Muscle of leg (tissue), 11 donors: ENCODE results near the gene COX6A2. TPM values are rescaled to one million over a fixed set of nuclear protein-coding genes. Genes with fewer than 3 reads are reported as not detected.
"Not testable (repeated sequence)": the region's sequence is repeated elsewhere in the genome, so short reads cannot be mapped to it uniquely, and the experiment has no call there.

Source experiments
- DNase-seq: peaks from one replicate; pipeline ENCODE4 v3.0.0; 2013
- H3K27ac ChIP-seq: one replicate; pipeline ENCODE4 v1.5.1; 2013; ENCODE audit warnings: mild to moderate bottlenecking, low read length, control low read depth
- H3K27me3 ChIP-seq: one replicate; pipeline ENCODE4 v1.6.1; 2013; ENCODE audit warnings: low read length; ENCODE audit not compliant: control insufficient read depth, insufficient read depth
- H3K36me3 ChIP-seq: one replicate; pipeline ENCODE4 v1.6.1; 2013; ENCODE audit warnings: low read length; ENCODE audit not compliant: control insufficient read depth, insufficient read depth
- H3K4me1 ChIP-seq: one replicate; pipeline ENCODE4 v1.6.1; 2013; ENCODE audit warnings: low read length; ENCODE audit not compliant: control insufficient read depth, insufficient read depth
- H3K4me3 ChIP-seq: one replicate; pipeline ENCODE4 v1.5.1; 2013; ENCODE audit warnings: low read length, control low read depth
- H3K9me3 ChIP-seq: replicated peaks from 2 replicates; pipeline ENCODE4 v1.6.1; 2013; ENCODE audit warnings: low read depth, low read length; ENCODE audit not compliant: control insufficient read depth
- WGBS: methylation state at CpG from one replicate; pipeline ENCODE4 v1.1.5; 2013; ENCODE audit warnings: missing lambda C conversion rate; ENCODE audit not compliant: insufficient coverage; 5-methylcytosine and 5-hydroxymethylcytosine counted together
- polyA plus RNA-seq, 8 donors: library from polyadenylated mRNA; unstranded; fragments of 120-200 nt; gene quantifications; one replicate each; pipeline versions ENCODE4 v1.2.1 to v1.2.3, GENCODE V29; 2013; ENCODE audit warnings: inconsistent platforms in 1 of 8, low replicate concordance in 1 of 8; ENCODE audit not compliant: insufficient read length in 8 of 8, insufficient read depth in 1 of 8
- total RNA-seq: library from RNA; stranded (reverse); fragments of 120-200 nt; gene quantifications from one replicate; pipeline ENCODE4 v1.2.4, GENCODE V29; 2013

Gene COX6A2
- total and polyA plus RNA-seq, 9 donors: 131 to 387 (median 280) TPM

DNA sequence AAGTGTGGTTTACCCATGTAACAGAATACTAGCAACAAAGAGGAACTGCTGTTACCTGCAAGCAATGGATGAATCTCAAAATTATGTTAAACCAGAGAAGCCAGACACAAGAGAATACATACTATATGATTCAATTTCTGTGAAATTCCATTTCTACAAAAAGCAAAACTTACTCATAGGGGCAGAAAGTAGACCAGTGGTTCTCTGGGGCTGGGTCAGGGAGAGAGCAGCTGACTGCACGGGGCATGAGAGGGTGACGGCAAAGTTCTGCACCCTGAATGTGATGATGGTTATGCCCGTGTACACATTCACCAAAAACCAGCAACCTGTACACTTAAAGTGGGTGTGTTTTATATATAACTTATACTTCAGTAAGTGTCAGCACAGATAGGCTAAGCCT is 11.4 kb upstream of the COX6A2 start:
- WGBS: no CpG with 5 or more reads among the region's 3 CpGs
- Histone ChIP-seq H3K27ac (no peak overlapping the region), H3K4me3 (no peak overlapping the region), H3K9me3 (no peaks in the 10 kb centered on the region), H3K36me3 (no peaks in the 10 kb centered on the region), H3K27me3 (no peaks in the 10 kb centered on the region), H3K4me1 (peaks cover 19% of the 10 kb centered on the region)
- no peak for DNase-seq

DNA sequence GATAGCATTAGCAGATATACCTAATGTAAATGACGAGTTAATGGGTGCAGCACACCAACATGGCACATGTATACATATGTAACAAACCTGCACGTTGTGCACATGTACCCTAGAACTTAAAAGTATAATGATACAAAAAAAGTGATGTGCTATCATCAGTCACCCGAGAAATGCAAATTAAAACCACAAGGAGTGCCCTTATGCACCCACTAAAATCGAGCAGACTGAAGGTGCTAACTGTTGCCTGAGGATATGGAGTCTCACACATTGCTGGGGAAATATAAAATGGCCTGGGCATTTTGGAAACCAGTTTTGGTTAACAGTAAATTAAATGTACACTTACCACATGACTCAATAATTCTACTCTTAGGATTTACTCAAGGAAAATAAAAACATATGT is 10.9 kb upstream of the COX6A2 start:
- not testable (repeated sequence) for H3K27ac ChIP-seq, H3K4me3 ChIP-seq, DNase-seq, H3K36me3 ChIP-seq, H3K9me3 ChIP-seq, H3K27me3 ChIP-seq
- peaks cover 19% of the 10 kb centered on the region for H3K4me1 ChIP-seq
- WGBS: no CpG with 5 or more reads among the region's 4 CpGs

DNA sequence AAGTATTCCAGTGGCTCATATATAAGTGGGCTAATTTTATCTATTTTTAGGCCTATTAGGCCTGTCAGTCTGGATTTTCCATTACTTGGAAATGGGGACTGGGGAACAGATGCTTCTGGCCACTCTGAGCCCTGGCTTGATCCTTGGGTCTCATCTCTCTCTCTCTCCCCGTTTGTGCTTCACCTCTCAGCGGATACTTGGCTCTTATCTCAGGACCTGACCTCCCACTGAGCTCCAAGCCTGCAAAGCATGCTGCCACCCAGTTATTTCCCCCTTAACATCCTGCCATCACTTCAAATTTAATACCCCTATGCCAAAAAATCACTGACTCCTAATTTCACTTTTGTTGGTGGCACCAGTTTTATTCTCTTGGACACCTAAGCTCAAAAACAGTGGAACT is 10.3 kb upstream of the COX6A2 start:
- no peak overlapping the region for H3K27ac ChIP-seq
- H3K36me3 ChIP-seq: no peaks in the 10 kb centered on the region
- no peak for DNase-seq
- no peaks in the 10 kb centered on the region for H3K9me3 ChIP-seq
- H3K4me3 ChIP-seq: no peak overlapping the region
- peaks cover 19% of the 10 kb centered on the region for H3K4me1 ChIP-seq
- H3K27me3 ChIP-seq: no peaks in the 10 kb centered on the region
- WGBS: 27% methylated on average over 2 of the region's 2 CpGs

DNA sequence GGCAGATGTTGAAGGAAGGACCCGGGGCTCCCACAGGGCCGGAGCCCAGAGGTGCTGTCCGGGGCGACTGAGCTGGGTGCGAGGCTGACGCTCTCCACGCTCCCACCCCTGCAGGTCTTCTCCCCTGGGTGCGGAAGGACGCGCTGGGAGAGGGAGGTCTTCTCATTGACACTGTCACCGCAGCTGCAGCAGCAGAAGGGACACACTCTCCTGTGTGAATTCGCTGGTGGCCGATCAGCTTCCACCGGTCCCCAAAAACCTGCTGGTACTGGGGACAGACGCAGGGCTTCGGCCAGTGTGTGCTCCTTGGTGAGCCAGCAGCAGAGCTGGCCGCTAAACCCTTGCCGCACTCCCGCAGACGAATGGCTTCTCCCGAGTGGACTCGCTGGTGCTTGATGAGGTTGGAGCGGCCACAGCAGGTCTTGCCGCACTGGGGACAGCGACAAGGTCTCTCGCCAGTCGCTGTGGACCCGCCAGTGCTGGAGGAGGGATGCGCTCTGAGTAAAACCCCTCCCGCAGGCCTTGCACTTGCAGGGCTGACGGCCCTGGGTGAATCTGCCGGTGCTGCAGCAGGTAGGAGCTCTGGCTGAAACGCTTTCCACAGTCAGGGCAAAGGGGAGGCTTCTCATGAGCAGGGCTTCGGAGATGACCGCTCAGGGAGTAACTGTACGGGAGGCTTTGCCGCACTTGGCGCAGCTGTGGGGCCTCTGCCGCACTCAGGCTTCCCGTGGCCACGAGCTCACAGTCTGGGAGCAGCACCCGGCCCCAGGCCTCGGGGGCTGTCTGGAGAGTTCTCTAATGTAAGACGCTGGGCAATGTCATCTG is 8.3 kb upstream of the COX6A2 start:
- DNase-seq: no peak
- 92% methylated on average over 44 of the region's 44 CpGs for WGBS

DNA sequence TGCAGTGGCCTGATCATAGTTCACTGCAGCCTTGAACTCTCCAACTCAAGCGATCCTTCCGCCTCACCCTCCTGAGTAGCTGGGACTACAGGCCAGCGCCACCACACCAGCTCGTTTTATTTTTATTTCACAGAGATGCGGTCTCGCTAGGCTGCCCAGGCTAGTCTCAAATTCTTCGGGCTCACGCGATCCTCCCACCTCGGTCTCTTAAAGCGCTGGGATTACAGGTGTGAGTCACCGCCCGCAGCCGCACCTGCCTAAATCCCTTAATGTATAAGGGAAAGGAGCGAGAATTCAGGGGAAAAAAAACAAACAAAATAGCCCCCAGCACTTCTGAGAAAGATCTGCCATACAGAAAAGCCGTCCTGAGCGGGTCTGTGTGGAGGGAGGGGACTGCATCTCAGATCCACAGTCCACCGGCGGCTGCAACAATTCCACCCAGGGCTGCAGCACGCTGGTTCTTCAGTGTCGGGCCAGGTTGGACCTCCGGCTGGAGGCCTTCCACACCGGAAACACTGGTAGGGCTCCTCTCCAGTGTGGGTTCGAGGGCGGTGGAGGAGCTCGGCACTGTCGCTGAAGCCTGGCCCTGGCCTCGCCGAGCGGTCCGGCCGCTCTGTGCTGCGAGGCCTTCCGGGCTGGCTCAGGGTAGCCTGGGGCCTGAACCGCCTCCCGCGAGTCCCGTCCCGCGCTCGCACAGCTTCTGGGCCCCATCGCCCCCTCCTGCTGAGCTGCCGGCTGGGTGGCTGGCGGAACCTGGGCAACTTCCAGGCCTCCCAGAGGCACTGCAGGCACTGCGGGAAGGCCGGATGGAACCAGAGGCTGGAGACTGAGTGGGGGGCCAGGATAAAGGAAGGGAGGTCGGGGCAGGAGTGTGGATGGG is 7.4 kb upstream of the COX6A2 start:
- DNase-seq: no peak
- H3K4me3 ChIP-seq: no peak overlapping the region
- no peak overlapping the region for H3K27ac ChIP-seq
- H3K27me3 ChIP-seq: no peaks in the 10 kb centered on the region
- H3K36me3 ChIP-seq: no peaks in the 10 kb centered on the region
- WGBS: 89% methylated on average over 36 of the region's 47 CpGs
- no peaks in the 10 kb centered on the region for H3K9me3 ChIP-seq
- peaks cover 7% of the 10 kb centered on the region for H3K4me1 ChIP-seq

More for the DNA sequence above, 8.3 kb upstream of the COX6A2 start:
- Histone ChIP-seq H3K27ac (no peak overlapping the region), H3K27me3 (no peaks in the 10 kb centered on the region), H3K4me1 (peaks cover 12% of the 10 kb centered on the region), H3K4me3 (no peak overlapping the region), H3K36me3 (no peaks in the 10 kb centered on the region), H3K9me3 (no peaks in the 10 kb centered on the region)

DNA sequence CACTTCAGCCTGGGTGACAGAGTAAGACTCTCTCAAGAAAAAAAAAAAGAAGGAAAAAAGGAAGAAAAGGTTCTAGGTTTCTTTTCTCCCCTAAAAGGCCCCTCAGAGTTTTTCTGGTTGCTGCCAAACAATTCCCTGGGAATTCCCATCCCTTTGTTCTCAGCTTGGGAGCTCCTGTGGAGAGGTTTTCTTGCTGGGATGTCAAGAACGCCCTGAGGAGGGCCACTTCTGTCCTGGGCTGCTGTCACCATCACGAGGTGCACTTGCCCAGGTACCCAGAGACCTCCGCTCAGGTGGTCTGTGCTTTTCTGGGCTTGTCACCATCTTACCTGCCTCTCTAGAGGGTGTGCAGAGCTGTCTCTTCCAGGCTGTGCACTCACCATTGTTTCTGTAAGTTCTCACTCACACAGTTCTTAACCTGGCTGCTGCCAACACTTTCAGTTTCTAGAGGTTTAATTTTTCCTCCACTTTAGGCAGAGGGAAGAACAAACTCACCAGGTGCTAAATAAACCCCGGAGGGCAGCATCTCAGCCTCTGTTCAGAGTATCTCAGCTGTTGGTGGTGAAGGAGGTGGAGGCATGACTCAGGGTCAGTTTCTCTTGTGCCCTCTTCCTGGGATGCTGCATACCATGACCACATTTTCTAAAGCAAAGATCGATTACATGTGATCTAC is 2.4 kb upstream of the COX6A2 start:
- Histone ChIP-seq H3K4me3 (no peak overlapping the region), H3K9me3 (no peaks in the 10 kb centered on the region), H3K36me3 (peaks cover 6% of the 10 kb centered on the region), H3K4me1 (peaks cover 24% of the 10 kb centered on the region), H3K27ac (no peak overlapping the region), H3K27me3 (peaks cover 8% of the 10 kb centered on the region)
- 54% methylated on average over 2 of the region's 5 CpGs for whole genome bisulfite sequencing
- DNase-seq: no peak

DNA sequence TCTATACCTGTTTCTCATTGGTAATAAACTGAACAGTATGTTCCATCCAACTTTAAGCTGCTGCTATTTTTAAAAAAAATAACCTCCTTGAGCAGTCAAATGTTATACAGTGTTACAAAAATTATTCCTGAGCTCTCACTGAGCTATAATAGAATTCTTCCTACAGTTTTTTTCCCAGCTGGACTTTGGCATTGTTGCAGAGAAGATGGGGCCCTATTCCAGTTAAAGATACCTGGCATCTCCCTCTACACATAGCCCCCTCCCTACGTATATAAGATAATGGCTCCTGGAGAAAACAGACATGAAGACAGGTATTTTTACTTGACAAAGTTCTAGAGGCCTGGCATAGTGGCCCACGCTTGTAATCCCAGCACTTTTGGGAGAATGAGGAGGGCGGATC is 1.6 kb upstream of the COX6A2 start:
- no CpG with 5 or more reads among the region's 3 CpGs for WGBS
- peaks cover 6% of the 10 kb centered on the region for H3K36me3 ChIP-seq

DNA sequence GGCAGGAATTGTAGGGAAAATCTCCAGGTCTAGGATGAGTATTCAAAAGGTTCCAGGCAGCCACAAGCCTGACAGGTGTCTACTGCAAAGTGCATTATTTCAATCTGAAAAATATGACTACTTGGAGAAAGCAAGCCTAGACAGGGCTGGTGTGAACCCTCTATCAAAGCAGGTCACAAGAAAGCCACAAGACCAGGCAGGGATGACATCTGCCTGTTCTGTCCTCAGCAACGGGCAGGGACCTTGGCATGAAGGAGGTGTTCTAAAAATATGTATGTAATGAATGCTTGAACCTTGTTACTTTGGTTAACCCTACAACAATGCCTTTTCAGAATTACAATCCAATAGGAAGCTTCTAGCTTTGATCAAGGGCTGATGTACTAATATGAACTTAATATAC is 1.2 kb upstream of the COX6A2 start:
- Histone ChIP-seq H3K9me3 (no peaks in the 10 kb centered on the region), H3K27me3 (peaks cover 8% of the 10 kb centered on the region), H3K4me3 (no peak overlapping the region), H3K4me1 (peaks cover 24% of the 10 kb centered on the region), H3K27ac (peak overlapping the region; percentile 88), H3K36me3 (peaks cover 6% of the 10 kb centered on the region)
- DNase-seq: peak; percentile 36
- WGBS: no CpG with 5 or more reads among the region's 1 CpG

More for the DNA sequence above, 1.6 kb upstream of the COX6A2 start:
- peaks cover 24% of the 10 kb centered on the region for H3K4me1 ChIP-seq
- no peak overlapping the region for H3K4me3 ChIP-seq
- no peaks in the 10 kb centered on the region for H3K9me3 ChIP-seq
- peaks cover 8% of the 10 kb centered on the region for H3K27me3 ChIP-seq
- DNase-seq: no peak
- H3K27ac ChIP-seq: peak overlapping the region; percentile 88

DNA sequence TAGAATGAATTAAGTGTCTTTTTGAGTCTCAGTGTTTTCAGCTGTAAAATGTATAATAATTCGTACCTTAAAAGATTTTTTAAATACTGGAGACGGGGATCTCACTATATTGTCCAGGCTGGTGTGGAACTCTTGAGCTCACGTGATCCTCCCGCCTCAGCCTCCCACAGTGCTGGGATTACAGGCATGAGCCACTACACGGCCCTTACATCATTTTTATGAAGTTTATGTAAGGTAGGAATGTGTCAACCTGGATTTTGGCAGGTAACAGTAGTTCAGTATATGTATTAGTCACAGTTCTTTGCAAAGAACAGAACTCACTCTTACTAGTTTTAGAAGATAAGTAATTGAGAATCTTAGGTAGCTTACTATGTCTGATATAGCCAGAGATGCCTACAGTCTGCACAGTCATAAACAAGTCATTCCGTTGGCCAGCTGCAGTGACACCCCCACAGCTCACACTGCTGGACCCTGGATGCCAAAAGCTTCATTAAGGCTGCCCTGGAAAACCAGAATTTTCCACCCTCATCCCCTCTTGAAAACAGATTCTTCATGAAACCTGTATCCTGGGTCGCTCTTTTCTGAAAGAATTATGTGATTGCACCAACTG is 583 bp upstream of the COX6A2 start:
- WGBS: no CpG with 5 or more reads among the region's 7 CpGs
- Histone ChIP-seq H3K4me1 (peaks cover 24% of the 10 kb centered on the region), H3K4me3 (no peak overlapping the region), H3K27me3 (peaks cover 8% of the 10 kb centered on the region), H3K36me3 (peaks cover 6% of the 10 kb centered on the region), H3K9me3 (no peaks in the 10 kb centered on the region), H3K27ac (peak overlapping the region; percentile 88)
- peak; percentile 19 for DNase-seq
